HG02610 (cell line): ENCODE results near the gene CFAP119.

ENCODE experiments used
- ATAC-seq: cut with Tn5 transposase; IDR thresholded peaks from one replicate; pipeline ENCODE4 v1.9.1; 2021; ENCODE audit warnings: mild to moderate bottlenecking, moderate library complexity; ENCODE audit not compliant: unreplicated experiment

The CFAP119 gene

DNA sequence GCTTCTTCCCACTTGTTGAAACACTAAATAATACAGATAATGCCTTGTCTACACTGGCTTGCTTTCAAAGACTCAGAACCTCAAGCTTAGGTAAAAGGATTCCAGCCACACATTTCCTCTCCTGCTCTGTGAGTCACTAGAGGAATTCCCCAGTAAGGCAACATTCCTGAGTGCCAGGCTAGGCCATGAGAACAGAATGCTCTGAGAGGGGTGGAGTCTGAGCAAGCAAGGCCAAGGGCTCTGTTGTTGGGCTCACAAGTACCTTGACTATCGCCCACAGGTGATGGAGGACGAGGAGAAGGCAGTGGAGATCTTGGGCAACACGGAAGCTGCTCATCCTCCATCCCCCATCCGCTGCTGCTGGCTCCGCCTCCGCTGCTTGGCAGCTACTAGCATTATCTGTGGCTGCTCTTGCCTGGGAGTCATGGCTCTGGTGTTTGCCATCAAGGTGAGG lies 20.4 kb downstream of the CFAP119 start:
- no peak for ATAC-seq

DNA sequence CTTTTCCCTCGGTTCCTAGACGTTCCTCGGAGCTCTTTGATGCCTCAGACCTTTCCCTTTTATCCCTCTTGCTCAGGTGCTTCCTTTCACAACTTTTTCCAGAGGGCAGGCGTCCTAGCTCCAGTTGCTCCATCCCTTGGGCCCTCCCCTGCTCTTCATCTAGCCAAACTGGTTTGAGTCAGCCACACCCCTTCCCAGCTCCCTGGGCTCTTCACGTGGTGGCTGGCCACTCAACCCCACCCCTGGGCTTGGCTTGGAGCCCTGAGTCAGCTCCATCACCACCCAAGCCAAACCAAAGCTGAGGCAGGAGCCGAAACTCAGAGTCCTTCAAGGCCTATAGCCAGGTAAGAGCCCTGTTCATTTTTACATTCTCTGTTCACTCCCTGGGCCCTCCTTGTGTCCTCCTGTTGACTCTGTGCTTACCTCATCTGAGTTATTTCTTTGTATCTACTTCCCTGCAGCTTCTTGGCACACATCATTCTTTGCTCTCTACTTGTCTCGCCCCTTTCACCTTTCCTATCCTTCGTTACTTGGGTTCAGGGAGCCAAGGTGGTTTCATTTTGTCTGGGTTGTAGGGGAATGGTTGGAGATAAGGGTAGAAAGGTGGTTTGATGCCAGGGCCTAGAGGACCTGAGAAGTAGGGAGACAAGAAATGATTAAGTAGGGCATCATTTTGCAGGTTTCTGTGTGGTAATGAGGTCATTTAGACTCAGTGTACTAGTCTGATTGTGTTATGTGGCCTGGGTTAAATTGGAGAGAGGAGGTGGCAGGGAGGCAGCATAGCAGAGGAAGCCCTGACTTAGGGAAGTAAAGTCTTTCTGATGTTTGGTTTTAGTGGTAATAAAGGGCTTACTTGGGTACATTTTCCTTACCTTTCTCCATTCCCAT lies 21.3 kb downstream of the CFAP119 start:
- ATAC-seq = no peak

DNA sequence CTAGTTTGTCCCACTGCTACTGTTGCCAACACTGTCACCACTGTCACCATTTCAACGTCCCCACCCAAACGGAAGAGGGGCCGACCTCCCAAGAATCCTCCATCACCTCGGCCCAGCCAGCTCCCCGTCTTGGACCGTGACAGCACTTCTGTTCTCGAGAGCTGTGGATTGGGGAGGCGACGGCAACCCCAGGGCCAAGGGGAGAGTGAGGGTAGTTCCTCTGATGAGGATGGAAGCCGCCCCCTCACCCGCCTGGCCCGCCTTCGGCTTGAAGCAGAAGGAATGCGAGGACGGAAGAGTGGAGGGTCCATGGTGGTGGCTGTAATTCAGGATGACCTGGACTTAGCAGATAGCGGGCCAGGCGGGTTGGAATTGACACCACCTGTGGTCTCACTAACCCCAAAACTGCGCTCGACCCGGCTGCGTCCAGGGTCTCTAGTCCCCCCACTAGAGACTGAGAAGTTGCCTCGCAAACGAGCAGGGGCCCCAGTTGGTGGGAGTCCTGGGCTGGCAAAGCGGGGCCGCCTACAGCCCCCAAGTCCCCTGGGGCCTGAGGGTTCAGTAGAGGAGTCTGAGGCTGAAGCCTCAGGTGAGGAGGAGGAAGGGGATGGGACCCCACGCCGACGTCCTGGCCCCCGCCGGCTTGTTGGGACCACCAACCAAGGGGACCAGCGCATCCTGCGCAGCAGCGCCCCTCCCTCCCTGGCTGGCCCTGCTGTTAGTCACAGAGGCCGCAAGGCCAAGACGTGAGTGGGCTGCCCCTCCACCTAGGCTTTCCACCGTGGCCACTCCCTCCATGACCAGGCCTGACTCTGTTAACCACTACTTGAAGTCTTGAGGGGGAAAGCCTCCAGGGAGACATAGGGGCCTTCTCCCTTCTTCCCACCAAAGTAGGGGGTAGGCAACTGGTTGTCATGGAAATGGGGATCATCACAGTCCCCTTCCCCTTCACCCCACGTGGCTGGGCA lies 22.6 kb downstream of the CFAP119 start:
- ATAC-seq = no peak

DNA sequence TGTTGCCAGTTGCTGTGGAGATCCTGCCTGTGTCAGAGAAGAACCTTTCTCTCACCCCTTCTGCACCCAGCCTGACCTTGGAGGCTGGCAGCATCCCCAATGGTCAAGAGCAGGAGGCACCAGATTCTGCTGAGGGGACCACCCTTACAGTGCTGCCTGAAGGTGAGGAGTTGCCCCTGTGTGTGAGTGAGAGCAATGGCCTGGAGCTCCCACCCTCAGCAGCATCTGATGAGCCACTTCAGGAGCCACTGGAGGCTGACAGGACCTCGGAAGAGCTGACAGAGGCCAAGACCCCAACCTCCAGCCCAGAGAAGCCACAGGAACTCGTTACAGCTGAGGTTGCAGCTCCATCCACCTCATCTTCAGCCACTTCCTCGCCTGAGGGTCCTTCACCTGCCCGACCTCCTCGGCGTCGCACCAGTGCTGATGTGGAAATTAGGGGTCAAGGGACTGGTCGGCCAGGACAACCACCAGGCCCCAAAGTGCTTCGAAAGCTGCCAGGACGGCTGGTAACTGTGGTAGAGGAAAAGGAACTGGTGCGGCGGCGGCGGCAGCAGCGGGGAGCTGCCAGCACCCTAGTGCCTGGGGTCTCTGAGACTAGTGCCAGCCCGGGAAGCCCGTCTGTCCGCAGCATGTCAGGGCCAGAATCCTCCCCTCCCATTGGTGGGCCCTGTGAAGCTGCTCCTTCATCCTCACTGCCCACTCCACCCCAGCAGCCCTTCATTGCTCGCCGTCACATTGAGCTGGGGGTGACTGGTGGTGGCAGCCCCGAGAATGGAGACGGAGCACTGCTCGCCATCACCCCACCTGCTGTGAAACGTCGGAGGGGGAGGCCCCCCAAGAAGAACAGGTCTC lies 23.8 kb downstream of the CFAP119 start:
- ATAC-seq = no peak

DNA sequence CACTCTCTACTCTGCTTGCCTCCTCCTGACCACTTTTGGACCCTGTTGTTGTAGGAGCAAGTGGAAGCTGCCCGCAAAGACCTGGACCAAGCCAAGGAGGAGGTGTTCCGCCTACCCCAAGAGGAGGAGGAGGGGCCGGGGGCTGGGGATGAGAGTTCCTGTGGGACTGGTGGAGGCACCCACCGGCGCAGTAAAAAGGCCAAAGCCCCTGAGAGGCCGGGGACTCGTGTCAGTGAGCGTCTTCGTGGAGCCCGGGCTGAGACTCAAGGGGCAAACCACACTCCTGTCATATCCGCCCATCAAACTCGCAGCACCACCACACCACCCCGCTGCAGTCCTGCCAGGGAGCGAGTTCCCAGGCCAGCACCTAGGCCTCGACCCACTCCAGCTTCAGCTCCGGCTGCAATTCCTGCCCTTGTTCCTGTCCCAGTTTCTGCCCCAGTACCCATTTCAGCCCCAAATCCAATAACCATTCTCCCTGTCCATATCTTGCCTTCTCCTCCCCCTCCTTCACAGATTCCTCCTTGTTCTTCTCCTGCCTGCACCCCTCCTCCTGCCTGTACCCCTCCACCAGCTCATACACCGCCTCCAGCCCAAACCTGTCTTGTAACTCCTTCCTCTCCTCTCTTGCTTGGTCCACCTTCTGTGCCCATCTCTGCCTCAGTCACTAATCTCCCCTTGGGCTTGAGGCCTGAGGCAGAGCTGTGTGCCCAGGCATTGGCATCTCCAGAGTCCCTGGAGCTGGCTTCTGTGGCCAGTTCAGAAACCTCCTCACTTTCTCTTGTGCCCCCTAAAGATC lies 24.7 kb downstream of the CFAP119 start:
- ATAC-seq = no peak

DNA sequence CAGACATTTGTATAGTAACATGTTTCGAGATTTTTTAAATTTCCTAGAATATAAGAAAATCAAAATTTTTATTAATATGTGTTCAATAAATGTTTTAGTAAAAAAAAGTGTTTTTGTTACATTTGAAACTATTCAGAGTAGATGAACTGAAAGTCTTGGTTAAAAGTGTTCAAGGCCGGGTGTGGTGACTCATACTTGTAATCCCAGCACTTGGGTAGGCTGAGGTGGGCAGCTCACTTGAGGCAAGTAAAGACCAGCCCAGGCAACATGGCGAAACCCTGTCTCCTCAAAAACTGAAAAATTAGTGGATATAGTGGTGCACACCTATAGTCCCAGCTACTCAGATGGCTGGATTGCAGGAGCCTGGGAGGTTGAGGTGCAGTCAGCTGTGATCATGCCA lies 30.5 kb downstream of the CFAP119 start:
- ATAC-seq = no peak

DNA sequence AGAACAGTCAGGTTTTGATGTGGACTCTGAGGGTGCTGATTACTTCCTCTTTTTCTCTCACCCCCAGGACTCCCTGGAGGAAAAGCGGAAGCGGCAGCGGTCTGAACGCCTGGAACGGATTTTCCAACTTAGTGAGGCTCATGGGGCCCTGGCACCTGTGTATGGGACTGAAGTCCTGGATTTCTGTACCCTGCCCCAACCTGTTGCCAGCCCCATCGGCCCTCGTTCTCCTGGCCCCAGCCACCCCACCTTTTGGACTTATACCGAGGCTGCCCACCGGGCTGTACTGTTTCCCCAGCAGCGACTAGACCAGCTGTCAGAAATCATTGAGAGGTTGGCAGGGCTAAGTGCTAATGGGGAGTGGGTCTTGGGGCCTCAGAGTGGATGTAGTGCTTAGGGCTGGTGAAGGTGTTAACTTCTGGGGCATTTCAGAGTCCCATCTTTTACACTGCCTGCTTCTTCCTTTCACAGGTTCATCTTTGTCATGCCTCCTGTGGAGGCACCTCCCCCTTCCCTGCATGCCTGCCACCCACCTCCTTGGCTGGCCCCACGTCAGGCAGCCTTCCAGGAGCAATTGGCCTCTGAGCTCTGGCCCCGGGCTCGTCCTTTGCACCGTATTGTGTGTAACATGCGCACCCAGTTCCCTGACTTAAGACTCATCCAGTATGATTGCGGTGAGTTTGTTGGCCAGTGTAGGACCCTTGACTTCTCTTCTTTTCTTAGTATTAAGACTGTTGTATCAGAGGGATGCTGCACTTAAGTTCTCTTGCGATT lies 32.8 kb downstream of the CFAP119 start:
- no peak for ATAC-seq

DNA sequence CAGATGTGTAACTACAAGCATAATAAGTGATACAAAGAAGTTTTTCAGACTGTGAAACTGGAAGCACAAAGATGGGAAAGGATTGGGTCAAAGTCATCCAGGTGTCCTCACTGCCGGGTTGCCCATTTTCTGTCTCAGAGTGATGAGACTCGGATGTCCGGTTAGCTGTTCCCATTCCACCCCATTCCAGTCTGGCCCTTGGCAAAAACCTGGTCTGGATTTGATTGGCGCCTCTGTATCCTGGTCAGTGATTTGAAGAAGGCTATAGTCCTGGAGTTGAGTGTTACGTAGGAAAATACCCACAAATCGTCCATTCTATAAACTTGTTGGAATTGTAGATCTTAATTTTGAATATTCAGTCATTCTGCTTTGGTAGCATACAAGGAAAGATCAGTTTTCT lies 33.5 kb downstream of the CFAP119 start:
- ATAC-seq = no peak

DNA sequence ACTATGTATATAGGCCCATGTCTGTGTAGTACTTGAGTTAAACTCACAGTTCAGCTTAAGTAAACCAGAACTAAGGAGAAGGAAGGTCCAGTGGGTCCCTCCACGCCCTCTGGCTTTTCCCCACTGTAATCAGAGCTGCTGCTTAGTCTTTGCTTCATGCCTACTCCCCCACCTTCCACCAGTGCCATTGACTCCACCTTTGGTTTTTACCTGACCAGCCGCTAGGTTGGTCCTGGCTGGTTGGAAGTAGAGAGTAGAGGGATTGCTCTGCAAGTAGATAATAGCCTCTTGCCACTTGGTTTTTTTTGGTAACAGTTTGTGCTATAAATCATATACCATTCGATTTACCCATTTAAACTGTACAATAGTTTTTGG lies 36.5 kb downstream of the CFAP119 start:
- no peak for ATAC-seq

DNA sequence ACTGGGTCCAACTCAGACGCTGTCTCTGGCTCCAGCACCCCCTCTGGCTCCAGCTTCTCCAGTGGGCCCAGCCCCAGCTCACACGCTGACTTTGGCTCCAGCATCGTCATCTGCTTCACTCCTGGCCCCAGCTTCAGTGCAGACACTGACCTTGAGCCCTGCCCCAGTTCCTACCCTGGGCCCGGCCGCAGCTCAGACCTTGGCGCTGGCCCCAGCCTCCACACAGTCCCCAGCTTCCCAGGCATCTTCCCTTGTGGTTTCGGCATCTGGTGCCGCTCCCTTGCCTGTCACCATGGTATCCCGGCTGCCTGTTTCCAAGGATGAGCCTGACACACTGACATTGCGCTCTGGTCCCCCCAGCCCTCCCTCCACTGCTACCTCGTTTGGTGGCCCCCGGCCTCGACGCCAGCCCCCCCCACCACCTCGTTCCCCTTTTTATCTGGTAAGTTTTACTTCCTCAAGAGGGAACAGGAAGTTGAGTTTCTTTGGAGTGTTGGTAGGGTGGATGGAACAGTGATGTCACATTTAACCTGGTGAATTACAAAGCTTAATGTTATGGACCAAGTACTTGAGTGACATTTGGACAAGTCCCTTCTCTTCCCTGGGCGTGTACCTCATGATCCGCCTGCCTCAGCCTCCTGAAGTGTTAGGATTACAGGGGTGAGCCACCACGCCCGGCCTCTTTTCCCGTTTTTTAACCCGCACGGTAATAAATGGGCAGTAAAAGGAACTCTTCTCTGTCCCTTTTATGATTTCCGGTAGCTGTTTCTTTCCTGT lies 37.0 kb downstream of the CFAP119 start:
- ATAC-seq = no peak

DNA sequence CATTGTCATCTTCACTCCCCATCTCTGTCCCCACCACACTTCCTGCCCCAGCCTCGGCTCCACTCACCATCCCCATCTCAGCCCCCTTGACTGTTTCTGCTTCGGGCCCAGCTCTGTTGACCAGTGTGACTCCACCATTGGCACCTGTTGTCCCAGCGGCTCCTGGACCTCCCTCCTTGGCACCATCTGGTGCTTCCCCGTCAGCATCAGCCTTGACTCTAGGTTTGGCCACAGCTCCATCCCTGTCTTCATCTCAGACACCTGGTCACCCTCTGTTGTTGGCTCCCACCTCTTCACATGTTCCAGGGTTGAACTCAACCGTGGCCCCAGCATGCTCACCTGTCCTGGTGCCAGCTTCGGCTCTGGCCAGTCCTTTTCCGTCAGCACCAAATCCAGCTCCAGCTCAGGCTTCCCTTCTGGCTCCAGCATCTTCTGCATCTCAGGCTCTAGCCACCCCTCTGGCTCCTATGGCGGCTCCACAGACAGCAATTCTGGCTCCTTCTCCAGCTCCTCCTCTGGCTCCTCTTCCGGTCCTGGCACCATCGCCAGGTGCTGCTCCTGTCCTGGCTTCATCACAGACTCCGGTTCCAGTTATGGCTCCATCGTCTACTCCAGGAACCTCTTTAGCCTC lies 38.0 kb downstream of the CFAP119 start:
- ATAC-seq = no peak

DNA sequence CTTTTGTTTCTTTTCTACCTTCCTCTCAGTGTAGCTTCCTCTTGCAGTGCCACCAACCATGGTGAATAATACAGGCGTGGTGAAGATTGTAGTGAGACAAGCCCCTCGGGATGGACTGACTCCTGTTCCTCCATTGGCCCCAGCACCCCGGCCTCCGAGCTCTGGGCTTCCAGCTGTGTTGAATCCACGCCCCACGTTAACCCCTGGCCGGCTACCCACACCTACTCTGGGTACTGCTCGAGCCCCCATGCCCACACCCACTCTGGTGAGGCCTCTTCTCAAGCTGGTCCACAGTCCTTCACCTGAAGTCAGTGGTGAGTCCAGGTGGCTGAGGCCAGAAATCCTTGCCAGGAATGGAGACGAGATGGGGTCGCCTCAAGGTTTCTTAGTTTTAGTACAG lies 38.9 kb downstream of the CFAP119 start:
- no peak for ATAC-seq

DNA sequence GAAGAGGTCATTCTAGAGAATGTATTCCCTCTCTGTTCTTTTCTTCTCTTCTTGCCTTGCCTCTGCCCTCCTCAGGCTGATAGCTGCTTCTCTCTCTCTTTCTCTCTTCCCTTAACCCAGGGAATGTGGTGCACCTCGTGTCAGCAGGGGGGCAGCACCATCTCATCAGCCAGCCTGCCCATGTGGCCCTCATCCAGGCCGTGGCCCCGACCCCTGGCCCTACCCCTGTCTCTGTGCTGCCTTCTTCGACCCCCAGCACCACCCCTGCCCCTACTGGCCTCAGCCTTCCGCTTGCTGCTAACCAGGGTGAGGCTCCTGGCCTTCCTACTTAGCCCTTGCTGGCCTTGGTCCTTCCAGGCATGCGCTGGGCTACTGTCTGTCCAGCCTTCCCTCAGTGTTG lies 39.4 kb downstream of the CFAP119 start:
- ATAC-seq = no peak

DNA sequence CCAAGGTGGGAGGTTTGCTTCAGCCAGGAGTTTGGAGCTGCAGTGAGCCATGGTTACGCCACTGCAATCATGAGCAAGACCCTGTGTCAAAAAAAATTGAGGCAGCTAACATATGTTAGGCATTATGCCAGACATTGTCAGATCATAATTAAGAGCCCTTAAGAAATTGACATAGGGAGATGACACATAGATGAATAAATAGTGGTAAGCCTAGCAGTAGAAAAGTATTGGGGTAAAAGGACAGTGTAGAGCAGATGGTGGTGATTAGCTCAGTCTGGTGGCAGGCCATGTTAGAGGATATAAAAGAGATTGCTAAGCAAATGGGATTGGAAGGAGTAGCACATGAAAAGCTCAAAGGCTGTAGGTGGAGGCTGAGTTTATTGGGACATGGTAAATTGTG lies 40.3 kb downstream of the CFAP119 start:
- no peak for ATAC-seq

DNA sequence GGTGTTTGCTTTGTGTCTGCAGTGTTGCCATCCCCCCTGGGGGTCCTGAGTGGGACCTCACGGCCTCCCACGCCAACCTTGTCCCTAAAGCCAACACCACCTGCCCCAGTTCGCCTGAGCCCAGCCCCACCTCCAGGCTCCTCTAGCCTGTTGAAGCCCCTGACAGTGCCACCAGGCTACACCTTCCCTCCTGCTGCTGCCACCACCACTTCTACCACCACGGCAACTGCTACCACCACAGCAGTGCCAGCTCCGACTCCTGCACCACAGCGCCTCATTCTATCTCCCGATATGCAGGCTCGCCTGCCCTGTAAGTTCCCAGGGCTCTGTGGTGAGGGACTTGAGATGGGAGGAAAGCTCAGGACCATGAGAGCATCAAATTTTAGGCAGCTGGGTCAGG lies 40.7 kb downstream of the CFAP119 start:
- ATAC-seq = no peak

DNA sequence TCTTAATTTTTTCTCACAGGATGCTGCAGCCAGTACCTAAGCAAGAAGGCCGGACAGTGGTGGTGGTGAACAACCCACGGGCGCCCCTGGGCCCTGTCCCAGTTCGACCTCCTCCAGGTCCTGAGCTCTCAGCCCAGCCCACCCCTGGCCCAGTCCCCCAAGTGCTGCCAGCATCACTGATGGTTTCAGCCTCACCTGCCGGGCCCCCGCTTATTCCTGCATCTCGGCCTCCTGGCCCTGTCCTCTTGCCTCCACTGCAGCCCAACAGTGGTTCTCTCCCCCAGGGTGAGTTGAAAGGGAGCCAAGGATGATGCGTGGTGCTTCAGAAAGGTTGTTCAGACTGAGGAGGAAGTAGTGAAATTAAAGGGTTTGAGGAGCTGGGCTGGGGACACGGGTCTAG lies 41.2 kb downstream of the CFAP119 start:
- no peak for ATAC-seq

DNA sequence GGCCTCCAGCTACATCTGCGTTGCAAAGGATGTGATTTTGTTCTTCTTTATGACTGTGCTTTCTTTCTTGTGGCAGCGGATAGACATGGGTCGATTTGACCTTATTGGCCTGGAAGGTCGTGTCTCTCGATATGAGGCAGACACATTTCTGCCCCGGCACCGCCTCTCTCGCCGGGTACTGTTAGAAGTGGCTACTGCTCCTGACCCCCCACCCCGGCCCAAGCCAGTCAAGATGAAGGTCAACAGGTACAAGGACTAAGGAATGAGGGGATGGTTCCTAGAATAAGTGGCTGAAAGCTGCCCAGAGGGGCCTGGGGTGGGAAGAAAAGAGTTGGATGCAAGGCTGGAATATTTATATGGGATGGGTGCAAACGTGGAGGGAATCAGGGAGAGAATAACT lies 41.8 kb downstream of the CFAP119 start:
- no peak for ATAC-seq
